HG02970 (cell line): ENCODE data around the gene KCTD8.
"Not testable (repeated sequence)": the region's sequence is repeated elsewhere in the genome, so short reads cannot be mapped to it uniquely, and the experiment has no call there.

Experiments
- ATAC-seq: cut with Tn5 transposase; IDR thresholded peaks from one replicate; pipeline ENCODE4 v1.9.1; 2021; ENCODE audit warnings: mild to moderate bottlenecking, moderate library complexity, moderate number of reproducible peaks; ENCODE audit not compliant: unreplicated experiment, low FRiP score

KCTD8 gene

DNA sequence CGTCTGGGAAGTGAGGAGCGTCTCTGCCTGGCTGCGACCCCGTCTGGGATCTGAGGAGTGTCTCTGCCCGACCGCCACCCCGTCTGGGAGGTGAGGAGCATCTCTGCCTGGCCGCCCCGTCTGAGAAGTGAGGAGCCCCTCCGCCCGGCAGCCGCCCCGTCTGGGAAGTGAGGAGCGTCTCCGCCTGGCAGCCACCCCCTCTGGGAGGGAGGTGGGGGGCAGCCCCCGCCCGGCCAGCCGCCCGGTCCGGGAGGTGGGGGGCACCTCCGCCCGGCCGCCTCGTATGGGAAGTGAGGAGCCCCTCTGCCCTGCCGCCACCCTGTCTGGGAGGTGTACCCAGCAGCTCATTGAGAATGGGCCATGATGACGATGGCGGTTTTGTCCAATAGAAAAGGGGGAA, 280.8 kb downstream of the KCTD8 start:
- not testable (repeated sequence) for ATAC-seq

DNA sequence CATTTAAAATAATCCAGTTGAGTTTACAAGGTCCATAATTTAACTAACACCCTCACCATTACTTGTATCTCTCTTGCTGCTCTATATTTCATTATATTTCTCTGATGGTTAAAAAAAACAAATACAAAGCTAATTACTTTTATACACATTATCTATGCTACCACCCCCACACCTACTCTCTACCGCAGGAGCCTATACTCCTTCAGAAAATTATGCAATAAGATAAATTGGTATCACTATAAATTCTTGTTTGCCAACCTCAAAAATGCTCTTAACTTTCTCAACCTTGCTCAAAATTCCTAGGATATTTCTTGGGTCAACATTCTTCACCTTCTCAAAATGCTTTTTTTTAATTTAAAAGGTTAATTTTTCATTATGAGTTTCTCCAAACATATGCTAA, 282.7 kb downstream of the KCTD8 start:
- ATAC-seq = no peak

DNA sequence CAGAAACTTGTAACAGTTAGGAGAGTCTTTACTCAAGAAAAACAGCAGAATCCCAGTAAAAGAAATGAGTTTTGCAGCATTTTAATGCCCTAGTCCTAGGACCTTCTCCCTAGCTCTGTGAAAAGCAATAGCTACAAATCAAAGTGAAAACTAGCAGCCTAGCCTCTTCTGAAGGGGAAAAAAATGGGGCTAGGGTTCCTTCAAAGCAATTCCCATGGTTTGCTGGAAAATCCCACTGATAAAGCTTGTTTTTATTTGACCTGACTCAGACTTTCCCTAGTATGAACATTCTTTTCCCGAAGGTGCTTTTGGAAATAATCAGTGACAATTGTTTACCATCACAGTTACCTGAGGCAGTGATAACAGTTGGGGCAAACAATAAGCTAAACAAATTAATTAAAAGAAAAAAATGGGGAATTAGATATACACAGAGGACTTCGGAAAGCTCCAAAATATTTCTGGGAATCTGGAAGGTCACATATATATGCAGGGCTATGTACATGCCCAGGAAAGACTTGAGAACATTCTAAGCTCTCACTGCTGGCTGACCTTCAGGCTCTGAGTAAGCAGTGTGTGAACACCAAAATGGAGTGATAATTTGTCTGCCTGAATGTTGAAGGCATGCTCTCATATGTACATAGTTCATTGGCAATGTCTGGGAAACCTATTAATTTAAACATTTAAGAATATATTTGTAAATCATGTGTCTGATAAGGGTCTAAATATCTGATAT, 285.9 kb downstream of the KCTD8 start:
- ATAC-seq = no peak

DNA sequence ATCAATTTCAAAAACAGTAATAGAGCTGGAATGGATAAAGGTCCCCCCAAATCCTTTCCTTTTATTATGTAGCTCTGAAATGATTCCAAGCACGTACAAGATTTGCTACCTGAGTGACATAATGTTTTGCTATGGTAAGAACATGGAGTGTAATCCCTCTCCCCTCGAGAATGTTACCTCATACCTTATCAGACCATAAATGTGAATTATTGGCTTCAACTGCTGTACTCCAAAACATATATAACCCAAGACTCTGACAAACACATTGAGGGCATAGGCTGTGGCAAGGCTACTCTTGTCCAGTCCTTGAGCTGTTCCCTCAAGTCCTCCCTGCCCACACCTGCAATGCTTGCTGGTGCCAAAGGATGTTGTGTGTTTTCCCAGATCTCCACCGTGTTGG, 286.9 kb downstream of the KCTD8 start:
- no peak for ATAC-seq

DNA sequence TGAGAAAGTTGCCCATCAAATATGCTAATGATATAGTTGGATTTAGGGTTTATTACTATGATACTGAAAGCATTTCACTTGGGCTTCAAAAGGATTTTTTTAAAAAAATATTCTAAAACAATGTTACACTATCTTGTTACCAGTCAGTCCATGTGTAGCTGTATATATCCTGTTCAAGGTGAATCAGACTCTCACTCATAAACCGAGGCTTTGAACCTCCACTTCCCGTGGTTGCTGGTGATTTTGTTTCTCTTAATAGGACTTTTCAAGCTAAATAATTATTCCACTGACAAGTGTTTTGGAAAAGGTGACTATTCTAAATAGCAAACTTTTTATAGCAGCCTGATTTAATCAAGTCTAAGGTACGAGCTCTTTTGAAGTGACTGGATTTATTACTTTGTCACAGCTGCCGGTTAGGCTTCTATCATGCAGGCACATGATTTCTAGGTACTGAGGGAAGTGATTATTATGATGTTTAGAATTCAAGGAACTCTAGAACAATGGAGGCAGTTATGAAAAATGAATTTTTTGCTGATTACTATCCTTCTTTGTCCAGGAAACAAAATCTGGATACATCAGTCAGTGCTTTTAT, 287.7 kb downstream of the KCTD8 start:
- no peak for ATAC-seq

DNA sequence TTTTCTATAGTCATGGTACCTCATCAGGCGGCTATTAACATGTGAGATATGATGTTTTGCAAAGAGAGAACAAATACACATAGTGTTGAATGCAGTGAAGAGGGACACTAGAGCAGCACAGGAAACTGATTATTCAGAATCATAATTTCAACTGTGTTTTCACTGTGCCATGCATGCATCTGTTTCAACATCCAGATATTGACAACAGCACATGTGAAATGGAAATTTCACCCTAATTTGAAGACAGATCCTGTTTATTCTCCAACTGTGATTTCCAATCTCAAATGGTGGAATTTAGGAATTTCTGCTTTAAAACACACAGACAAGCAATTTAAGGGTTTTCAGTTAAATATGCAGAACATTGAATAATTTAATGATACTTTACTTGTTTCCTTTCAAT, 288.6 kb downstream of the KCTD8 start:
- no peak for ATAC-seq

DNA sequence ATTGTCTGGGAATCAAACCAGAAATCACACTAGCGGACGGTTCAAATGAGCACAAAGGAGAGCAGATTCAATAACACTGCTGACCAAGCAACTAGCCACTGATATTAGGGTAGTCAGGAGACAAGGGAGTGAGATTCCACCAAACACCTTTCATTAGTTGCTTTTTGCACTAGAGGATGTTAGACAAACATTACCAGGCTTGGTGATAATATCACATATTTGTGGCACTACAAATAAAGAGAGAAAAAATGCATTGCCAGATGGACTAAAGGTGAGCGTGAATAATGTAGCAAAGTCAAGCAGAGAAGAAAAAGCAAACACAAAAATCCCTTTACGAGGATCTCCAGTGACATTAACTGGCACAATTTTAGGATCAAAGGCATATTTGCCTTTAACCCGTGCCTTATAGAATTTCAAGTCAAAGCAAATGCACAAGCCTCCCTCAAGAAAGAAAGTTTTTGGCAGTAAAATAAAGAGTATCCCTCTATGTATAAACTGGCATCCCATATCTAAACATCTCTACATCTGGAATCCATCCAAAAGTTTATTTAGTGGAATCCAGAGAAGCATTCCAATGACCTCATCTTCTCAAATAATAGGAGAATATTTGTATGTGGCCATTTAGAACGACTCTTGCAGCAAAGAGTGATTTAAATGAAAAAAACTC, 290.9 kb downstream of the KCTD8 start:
- no peak for ATAC-seq

DNA sequence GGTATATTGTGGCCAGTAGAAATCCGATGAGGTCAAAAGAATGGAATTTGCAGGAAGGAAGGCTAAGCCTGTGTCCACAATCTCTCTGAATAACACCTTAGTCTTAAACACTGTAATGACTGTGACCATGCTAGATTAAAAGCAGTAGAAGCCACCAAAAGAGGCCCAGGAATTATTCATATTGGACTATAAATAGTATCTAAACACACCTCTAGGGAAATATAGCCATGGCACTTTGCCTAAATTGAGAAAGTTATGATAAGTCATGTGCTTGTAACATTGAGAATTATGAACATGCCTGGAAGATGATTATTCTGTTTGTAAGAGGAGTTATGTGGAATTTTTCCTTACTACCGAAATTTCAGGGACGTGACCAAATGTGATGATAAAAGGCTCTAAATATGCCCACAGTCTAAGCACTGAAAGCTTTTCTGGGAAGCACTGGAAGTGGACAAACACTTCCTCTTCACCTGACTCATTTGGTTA, 298.5 kb downstream of the KCTD8 start:
- ATAC-seq = no peak

DNA sequence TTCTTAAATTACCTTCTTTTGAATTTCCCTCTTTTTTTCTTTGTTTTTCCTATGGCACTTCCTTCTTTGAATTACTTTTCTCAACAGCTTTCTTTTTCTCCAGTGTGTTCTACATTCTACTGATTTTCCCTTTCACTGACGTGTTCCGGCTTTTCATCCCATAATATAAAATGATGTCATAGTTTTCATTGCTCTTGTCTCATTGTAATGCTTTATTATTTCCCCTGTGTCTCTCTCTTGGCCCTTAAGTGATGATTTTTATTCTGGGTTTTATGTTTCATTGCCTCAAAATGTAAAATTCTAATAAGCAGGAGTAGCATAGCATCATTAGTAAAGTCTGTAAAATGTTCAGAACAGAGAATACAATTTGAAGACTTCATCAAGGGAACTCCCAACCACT, 299.3 kb downstream of the KCTD8 start:
- no peak for ATAC-seq

DNA sequence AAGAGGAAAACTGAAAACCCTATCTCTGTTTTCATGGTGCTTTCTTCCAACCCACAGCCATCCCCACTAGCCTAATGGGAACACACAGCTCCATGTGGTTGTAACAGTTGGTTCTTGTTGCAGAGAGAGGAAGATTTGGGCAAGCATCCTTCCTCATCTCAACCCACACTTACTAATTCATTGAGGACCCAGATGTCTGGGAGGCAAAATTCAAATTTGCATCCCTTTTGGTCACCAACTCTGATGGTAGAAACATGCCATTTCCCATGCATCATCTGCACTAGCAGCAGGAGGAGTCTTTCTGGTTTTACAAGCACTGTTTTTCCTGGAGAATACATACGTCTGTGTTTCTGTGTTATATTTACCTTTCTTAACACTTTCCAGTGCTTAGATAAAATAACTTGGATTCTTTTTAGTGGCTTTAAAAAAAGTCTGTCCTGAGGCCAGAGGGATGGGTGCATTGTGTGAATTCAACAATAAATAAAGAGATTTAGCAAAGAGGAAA, 301.0 kb downstream of the KCTD8 start:
- ATAC-seq = no peak

DNA sequence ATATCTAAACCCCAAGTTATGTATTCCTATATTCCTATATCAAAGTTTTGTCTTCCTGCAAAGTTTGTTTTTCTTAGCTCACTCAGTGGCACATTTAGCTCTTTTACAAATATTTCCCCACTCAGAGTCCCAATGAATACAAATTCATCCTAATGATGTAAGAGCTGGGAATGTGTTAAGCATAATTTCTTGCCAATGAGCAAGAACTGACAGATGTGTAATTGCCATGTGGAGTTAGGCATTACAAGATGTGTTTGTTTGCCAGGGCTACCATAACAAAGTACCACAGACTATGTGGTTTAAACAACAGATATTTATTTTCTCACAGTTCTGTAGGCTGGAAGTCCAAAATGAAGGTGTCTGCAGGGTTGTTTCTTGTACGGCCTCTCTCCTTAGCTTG, 302.1 kb downstream of the KCTD8 start:
- ATAC-seq = no peak

DNA sequence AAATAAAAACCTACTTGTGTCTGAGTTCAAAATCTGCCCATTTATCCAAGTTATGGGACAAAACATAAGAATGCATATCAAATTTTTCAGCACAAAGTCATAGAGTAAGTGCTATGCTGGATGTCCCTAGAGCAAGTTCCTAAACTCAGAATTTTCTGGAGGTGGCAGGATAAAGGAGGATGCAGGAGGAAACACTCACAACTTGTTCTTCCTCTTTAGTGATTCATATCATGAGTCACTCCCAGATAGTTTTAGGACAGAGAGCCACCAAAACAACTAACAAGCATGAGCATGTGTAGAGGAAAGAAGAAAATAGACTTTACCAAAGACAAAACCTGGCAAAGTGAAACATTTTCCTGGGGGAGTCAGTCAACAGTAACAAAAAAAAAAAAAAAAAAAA, 302.7 kb downstream of the KCTD8 start:
- no peak for ATAC-seq

DNA sequence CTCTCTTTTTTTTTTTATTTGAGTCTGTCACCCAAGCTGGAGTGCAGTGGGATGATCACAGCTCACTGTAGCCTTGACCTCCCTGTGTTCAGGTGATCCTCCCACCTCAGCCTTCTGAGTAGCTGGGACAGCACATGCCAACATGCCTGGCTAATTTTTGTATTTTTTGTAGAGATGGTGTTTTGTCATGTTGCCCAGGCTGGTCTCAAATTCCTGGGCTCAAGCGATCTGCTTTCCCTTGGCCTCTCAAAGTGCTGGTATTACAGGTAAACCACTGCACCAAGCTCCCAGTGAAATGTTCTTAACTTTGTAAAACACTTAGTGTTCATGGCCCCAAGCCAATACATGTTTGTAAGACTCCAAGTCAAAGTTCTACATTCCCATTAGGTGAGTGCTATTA, 316.1 kb downstream of the KCTD8 start:
- ATAC-seq = no peak
